Neural crest cell (in vitro differentiated cells): ENCODE data around the gene GABPA. TPM values are rescaled to one million over a fixed set of nuclear protein-coding genes. Genes with fewer than 3 reads are reported as not detected.

Experiments
- DNase-seq: peaks from one replicate; pipeline ENCODE4 v3.0.0; 2021; ENCODE audit warnings: low read depth, mixed read lengths, low spot score
- H3K27ac Mint-ChIP-seq: one replicate; pipeline ENCODE4 v1.8.0; 2021; ENCODE audit warnings: mild to moderate bottlenecking, mixed read lengths; ENCODE audit not compliant: unreplicated experiment
- H3K27me3 Mint-ChIP-seq: 2 replicates; pipeline ENCODE4 v1.8.0; 2021; ENCODE audit warnings: low read depth, mild to moderate bottlenecking, mixed read lengths
- H3K36me3 Mint-ChIP-seq: 2 replicates; pipeline ENCODE4 v1.8.0; 2021; ENCODE audit warnings: low read depth, mild to moderate bottlenecking, mixed read lengths
- H3K4me1 Mint-ChIP-seq: 2 replicates; pipeline ENCODE4 v1.8.0; 2021; ENCODE audit warnings: mixed read lengths
- H3K4me3 Mint-ChIP-seq: one replicate; pipeline ENCODE4 v1.8.0; 2021; ENCODE audit warnings: mild to moderate bottlenecking, mixed read lengths
- H3K9me3 Mint-ChIP-seq: 2 replicates; pipeline ENCODE4 v1.8.0; 2021; ENCODE audit warnings: mixed read lengths
- CTCF ChIP-seq: fragments of 200-600 bp; sonication (generic); conservative IDR thresholded peaks from 2 replicates; pipeline ENCODE4 v1.5.0; 2021; ENCODE audit warnings: antibody characterized with exemption, mild to moderate bottlenecking
- total RNA-seq: library from RNA; stranded (reverse); gene quantifications from 2 replicates; pipeline ENCODE4 v1.2.1, GENCODE V29; 2021

GABPA gene
- total RNA-seq, 1 donor from 2014 or later, result 23.3 TPM

GRCh38 chr21:25818551-25818950 is 83.8 kb downstream of the GABPA start:
- no peak for DNase-seq
- Mint-ChIP-seq H3K4me3 (no peak overlapping the region), H3K9me3 (no peaks in the 10 kb centered on the region), H3K4me1 (no peaks in the 10 kb centered on the region), H3K36me3 (no peaks in the 10 kb centered on the region), H3K27ac (no peak overlapping the region), H3K27me3 (no peaks in the 10 kb centered on the region)
- no peak for TF ChIP-seq CTCF

Other genes with a start within 250 kb of the GABPA start
- gene MRPL39, start 127.5 kb upstream of the GABPA start, total RNA-seq, result 36.5 and 39.0 TPM in 2 replicates
- 26.2 and 29.7 TPM in 2 replicates for gene JAM2, start 95.7 kb upstream of the GABPA start, total RNA-seq
- 114 and 124 TPM in 2 replicates for gene ATP5PF, start 68 bp upstream of the GABPA start, total RNA-seq